ENCODE results near the gene CDH4. TPM values are rescaled to one million over a fixed set of nuclear protein-coding genes. Genes with fewer than 3 reads are reported as not detected.

CDH4 gene
- total RNA-seq, 1 experiment from 2014 or later: 0.13 TPM

GRCh38 chr20:61279621-61280150 lies 27.6 kb downstream of the CDH4 start:
- Histone ChIP-seq H3K36me3 (no peaks in the 10 kb centered on the region), H3K27ac (no peak overlapping the region), H3K27me3 (replicated peaks) (no peaks in the 10 kb centered on the region; the same call in 1 of the 2 replicates), H3K4me1 (replicated peaks) (no peaks in the 10 kb centered on the region), H3K4me3 (no peak overlapping the region), H3K9me3 (replicated peaks) (no peaks in the 10 kb centered on the region)
- DNase-seq (ENCODE audit: low read depth in 1 of 2, low spot score in 2 of 2): no peak

- H3K27me3 ChIP-seq (replicated peaks): no peaks in the 10 kb centered on the region; the same call in 1 of the 2 replicates
- H3K4me1 ChIP-seq (replicated peaks): no peaks in the 10 kb centered on the region
- H3K4me3 ChIP-seq: no peak overlapping the region
- H3K9me3 ChIP-seq (replicated peaks): no peaks in the 10 kb centered on the region
- H3K36me3 ChIP-seq: no peaks in the 10 kb centered on the region
- DNase-seq (ENCODE audit: low read depth in 1 of 2, low spot score in 2 of 2): no peak
- H3K27ac ChIP-seq: no peak overlapping the region
Observed at GRCh38 chr20:61280217-61280980, 28.3 kb downstream of the CDH4 start.

- H3K36me3 ChIP-seq: no peaks in the 10 kb centered on the region
- no peaks in the 10 kb centered on the region for H3K27me3 ChIP-seq (replicated peaks)
- no peaks in the 10 kb centered on the region for H3K4me1 ChIP-seq (replicated peaks)
- H3K4me3 ChIP-seq: no peak overlapping the region
- H3K9me3 ChIP-seq (replicated peaks): no peaks in the 10 kb centered on the region
- DNase-seq (ENCODE audit: low read depth in 1 of 2, low spot score in 2 of 2): no peak
- no peak overlapping the region for H3K27ac ChIP-seq
Observed at GRCh38 chr20:61281286-61281795, 29.3 kb downstream of the CDH4 start.

GRCh38 chr20:61284752-61285151 lies 32.7 kb downstream of the CDH4 start:
- no peaks in the 10 kb centered on the region for H3K9me3 ChIP-seq (replicated peaks)
- no peak for DNase-seq (ENCODE audit: low read depth in 1 of 2, low spot score in 2 of 2)

GRCh38 chr20:61285152-61285645 lies 33.1 kb downstream of the CDH4 start:
- Histone ChIP-seq H3K36me3 (no peaks in the 10 kb centered on the region), H3K4me3 (no peak overlapping the region), H3K4me1 (replicated peaks) (no peaks in the 10 kb centered on the region), H3K27me3 (replicated peaks) (no peaks in the 10 kb centered on the region), H3K27ac (no peak overlapping the region), H3K9me3 (replicated peaks) (no peaks in the 10 kb centered on the region)
- no peak for DNase-seq (ENCODE audit: low read depth in 1 of 2, low spot score in 2 of 2)

More at GRCh38 chr20:61284752-61285151, 32.7 kb downstream of the CDH4 start:
- no peaks in the 10 kb centered on the region for H3K27me3 ChIP-seq (replicated peaks)
- no peaks in the 10 kb centered on the region for H3K4me1 ChIP-seq (replicated peaks)
- no peak overlapping the region for H3K27ac ChIP-seq
- no peak overlapping the region for H3K4me3 ChIP-seq
- no peaks in the 10 kb centered on the region for H3K36me3 ChIP-seq

GRCh38 chr20:61285691-61286090 lies 33.6 kb downstream of the CDH4 start:
- no peaks in the 10 kb centered on the region for H3K4me1 ChIP-seq (replicated peaks)
- H3K27ac ChIP-seq: no peak overlapping the region
- no peak overlapping the region for H3K4me3 ChIP-seq
- no peaks in the 10 kb centered on the region for H3K27me3 ChIP-seq (replicated peaks)
- DNase-seq (ENCODE audit: low read depth in 1 of 2, low spot score in 2 of 2): no peak
- H3K9me3 ChIP-seq (replicated peaks): no peaks in the 10 kb centered on the region
- no peaks in the 10 kb centered on the region for H3K36me3 ChIP-seq

- H3K27me3 ChIP-seq (replicated peaks): no peaks in the 10 kb centered on the region
- H3K4me1 ChIP-seq (replicated peaks): no peaks in the 10 kb centered on the region
- no peak overlapping the region for H3K27ac ChIP-seq
- H3K9me3 ChIP-seq (replicated peaks): 0 out of 2 replicates have a peak, but pooled peaks cover 3% of the 10 kb centered on the region
- no peaks in the 10 kb centered on the region for H3K36me3 ChIP-seq
- H3K4me3 ChIP-seq: no peak overlapping the region
- no peak for DNase-seq (ENCODE audit: low read depth in 1 of 2, low spot score in 2 of 2)
Observed at GRCh38 chr20:61287583-61288275, 35.7 kb downstream of the CDH4 start.

- Histone ChIP-seq H3K9me3 (replicated peaks) (0 out of 2 replicates have a peak, but pooled peaks cover 3% of the 10 kb centered on the region), H3K27ac (no peak overlapping the region), H3K36me3 (no peaks in the 10 kb centered on the region), H3K4me3 (no peak overlapping the region), H3K4me1 (replicated peaks) (no peaks in the 10 kb centered on the region), H3K27me3 (replicated peaks) (no peaks in the 10 kb centered on the region)
- no peak for DNase-seq (ENCODE audit: low read depth in 1 of 2, low spot score in 2 of 2)
Observed at GRCh38 chr20:61288331-61288784, 36.3 kb downstream of the CDH4 start.

- Histone ChIP-seq H3K27ac (no peak overlapping the region), H3K4me3 (no peak overlapping the region)
Observed at GRCh38 chr20:61289166-61289565, 37.1 kb downstream of the CDH4 start.

GRCh38 chr20:61290721-61291120 lies 38.7 kb downstream of the CDH4 start:
- no peak overlapping the region for H3K27ac ChIP-seq
- H3K27me3 ChIP-seq (replicated peaks): no peaks in the 10 kb centered on the region
- peaks cover 2% of the 10 kb centered on the region for H3K4me1 ChIP-seq (replicated peaks)
- no peak overlapping the region for H3K4me3 ChIP-seq
- H3K9me3 ChIP-seq (replicated peaks): 0 out of 2 replicates have a peak, but pooled peaks cover 3% of the 10 kb centered on the region
- no peaks in the 10 kb centered on the region for H3K36me3 ChIP-seq
- DNase-seq (ENCODE audit: low read depth in 1 of 2, low spot score in 2 of 2): no peak

More at GRCh38 chr20:61289166-61289565, 37.1 kb downstream of the CDH4 start:
- DNase-seq (ENCODE audit: low read depth in 1 of 2, low spot score in 2 of 2): no peak
- Histone ChIP-seq H3K27me3 (replicated peaks) (no peaks in the 10 kb centered on the region), H3K36me3 (no peaks in the 10 kb centered on the region), H3K9me3 (replicated peaks) (0 out of 2 replicates have a peak, but pooled peaks cover 3% of the 10 kb centered on the region), H3K4me1 (replicated peaks) (no peaks in the 10 kb centered on the region)

GRCh38 chr20:61291166-61291829 lies 39.2 kb downstream of the CDH4 start:
- Histone ChIP-seq H3K27ac (no peak overlapping the region), H3K4me1 (replicated peaks) (peaks cover 7% of the 10 kb centered on the region), H3K27me3 (replicated peaks) (no peaks in the 10 kb centered on the region), H3K4me3 (no peak overlapping the region), H3K9me3 (replicated peaks) (0 out of 2 replicates have a peak, but pooled peaks cover 3% of the 10 kb centered on the region), H3K36me3 (no peaks in the 10 kb centered on the region)
- no peak for DNase-seq (ENCODE audit: low read depth in 1 of 2, low spot score in 2 of 2)

GRCh38 chr20:61292391-61292790 lies 40.3 kb downstream of the CDH4 start:
- 0 out of 2 replicates have a peak, but pooled peaks cover 3% of the 10 kb centered on the region for H3K9me3 ChIP-seq (replicated peaks)
- peaks cover 17% of the 10 kb centered on the region for H3K4me1 ChIP-seq (replicated peaks)
- H3K36me3 ChIP-seq: no peaks in the 10 kb centered on the region
- H3K4me3 ChIP-seq: no peak overlapping the region
- no peaks in the 10 kb centered on the region for H3K27me3 ChIP-seq (replicated peaks)
- H3K27ac ChIP-seq: no peak overlapping the region
- DNase-seq (ENCODE audit: low read depth in 1 of 2, low spot score in 2 of 2): no peak
